ENCODE measurements around the gene DUSP7. TPM values are rescaled to one million over a fixed set of nuclear protein-coding genes. Genes with fewer than 3 reads are reported as not detected.

The DUSP7 gene
- total and polyA plus RNA-seq, 2 donors (not counting 3 experiments of a cell fraction or from before 2014, with no cell fraction given): 29.2 to 37.7 TPM

DNA sequence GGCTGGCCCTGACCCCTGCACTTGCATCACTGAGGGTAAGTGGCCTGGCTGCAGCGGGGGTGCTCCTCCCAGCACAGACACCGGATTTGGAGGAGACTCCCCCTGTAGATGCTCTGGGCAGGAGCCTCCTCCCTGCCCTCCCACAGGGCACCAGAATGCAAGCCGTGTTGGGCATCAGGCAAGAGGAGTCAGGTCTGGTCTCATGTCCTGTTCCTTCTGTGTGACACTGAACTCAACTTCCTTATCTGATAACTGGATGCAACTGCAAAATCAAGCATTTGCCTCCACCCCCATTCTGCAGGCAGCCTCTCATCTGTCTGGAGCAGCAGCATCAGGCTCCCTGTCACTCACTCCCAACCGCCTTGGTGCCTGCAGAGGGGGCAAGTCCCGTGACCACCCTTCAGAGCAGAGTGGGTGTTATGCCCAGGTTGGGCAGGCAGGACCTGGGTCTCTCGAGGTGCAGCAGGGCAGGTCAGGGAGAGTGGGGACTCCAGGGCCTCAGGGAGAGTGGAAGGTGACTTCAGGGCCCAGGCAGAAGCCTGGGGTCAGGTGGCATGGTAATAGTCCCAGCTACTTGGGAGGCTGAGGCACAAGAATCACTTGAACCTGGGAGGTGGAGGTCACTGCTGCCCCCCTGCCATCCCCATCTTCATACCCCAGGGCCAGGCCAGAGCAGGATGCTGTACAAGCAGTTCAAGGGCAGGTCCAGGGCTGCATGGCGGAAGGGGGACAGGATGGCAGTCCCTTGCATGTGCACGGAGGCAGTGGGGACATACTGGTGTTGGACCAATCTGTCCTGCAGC, 50.2 kb downstream of the DUSP7 start:
- Histone ChIP-seq H3K9me1 (replicated peaks; ENCODE audit: control insufficient read depth, extremely low read depth, insufficient read depth, low read length) (no peaks in the 10 kb centered on the region), H3K27me3 (ENCODE audit: control insufficient read depth in 2 of 2, insufficient read depth in 2 of 2, low read length in 2 of 2) (no peaks in the 10 kb centered on the region), H3K27ac (ENCODE audit: insufficient read depth, low read depth, low read length) (no peak overlapping the region), H3K9ac (replicated peaks; ENCODE audit: extremely low read depth, insufficient read depth, low read length) (no peak overlapping the region), H3K36me3 (ENCODE audit: control insufficient read depth in 2 of 2, extremely low read depth in 1 of 2, insufficient read depth in 2 of 2, low read length in 2 of 2) (no peaks in the 10 kb centered on the region), H3K79me2 (ENCODE audit: control insufficient read depth, insufficient read depth, low read length) (no peaks in the 10 kb centered on the region), H3K4me2 (ENCODE audit: insufficient read depth, low read length) (no peak overlapping the region), H3K4me1 (ENCODE audit: control insufficient read depth, extremely low read depth, insufficient read depth, low read length) (peaks cover 8% of the 10 kb centered on the region), H4K20me1 (replicated peaks; ENCODE audit: control insufficient read depth, extremely low read depth, insufficient read depth, low read length) (no peaks in the 10 kb centered on the region), H3K4me3 (replicated peaks in 1 of 3; ENCODE audit: insufficient read depth in 1 of 3, low read depth in 1 of 3, low read length in 3 of 3) (no peak overlapping the region), H2AFZ (ENCODE audit: low read depth, low read length) (peak overlapping the region; percentile 18), H3K9me3 (replicated peaks; ENCODE audit: control insufficient read depth, insufficient read depth, low read length) (no peaks in the 10 kb centered on the region)
- intact Hi-C loops (cut with micrococcal nuclease) (loop anchor here (2.0 kb wide), 1 partner anchor 41 kb away; no protein-coding TSS in a partner anchor), dilution Hi-C loops (cut with MboI; ENCODE audit: extremely low pct_ligation_motif_present, low sequenced_read_pairs) (no loop called here)
- CTCF ChIA-PET: interaction anchor here (0.8 to 10.4 kb wide), 7 partner anchors 10 to 148 kb away, joined by 3 to 260 read pairs (median 14); partner anchors contain the start of genes DUSP7 and POC1A
- POLR2A ChIA-PET: no interaction called here
- FAIRE-seq: no peak
- DNase-seq (ENCODE audit: low read depth, low spot score): no peak
- no TSS peak for BruUV-seq (replicated peaks)
- TF ChIP-seq GATA2 (IDR thresholded peaks at IDR 0.05; ENCODE audit: insufficient read depth, insufficient read length, low read depth, low read length): no peak

DNA sequence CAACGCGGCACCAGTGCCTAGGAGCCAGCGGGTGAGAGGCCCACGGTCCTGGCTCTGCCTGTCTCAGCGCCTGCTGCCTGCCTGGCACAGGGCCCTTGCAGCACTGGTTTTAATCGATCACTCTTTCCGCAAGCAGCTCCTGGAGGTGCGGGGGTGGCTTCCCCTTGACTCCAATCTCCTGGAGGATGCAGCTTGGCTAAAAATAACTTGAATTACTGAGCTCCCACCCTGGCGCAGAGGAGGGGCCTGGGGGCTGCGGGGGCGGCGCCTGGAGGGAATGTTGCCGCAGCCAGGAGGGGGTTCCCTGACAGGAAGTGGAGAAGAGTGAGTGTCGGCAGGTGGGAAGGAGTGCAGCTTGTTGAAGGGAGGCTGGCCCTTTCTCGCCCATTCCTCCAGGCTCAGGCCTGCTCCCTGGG, 50.8 kb downstream of the DUSP7 start:
- Histone ChIP-seq H3K4me3 (replicated peaks in 1 of 3; ENCODE audit: insufficient read depth in 1 of 3, low read depth in 1 of 3, low read length in 3 of 3) (no peak overlapping the region), H3K4me1 (ENCODE audit: control insufficient read depth, extremely low read depth, insufficient read depth, low read length) (peaks cover 8% of the 10 kb centered on the region), H3K4me2 (ENCODE audit: insufficient read depth, low read length) (no peak overlapping the region), H3K9me3 (replicated peaks; ENCODE audit: control insufficient read depth, insufficient read depth, low read length) (no peaks in the 10 kb centered on the region), H4K20me1 (replicated peaks; ENCODE audit: control insufficient read depth, extremely low read depth, insufficient read depth, low read length) (no peaks in the 10 kb centered on the region), H2AFZ (ENCODE audit: low read depth, low read length) (peak overlapping the region; percentile 58), H3K9me1 (replicated peaks; ENCODE audit: control insufficient read depth, extremely low read depth, insufficient read depth, low read length) (no peaks in the 10 kb centered on the region), H3K27ac (ENCODE audit: insufficient read depth, low read depth, low read length) (no peak overlapping the region), H3K9ac (replicated peaks; ENCODE audit: extremely low read depth, insufficient read depth, low read length) (no peak overlapping the region), H3K79me2 (ENCODE audit: control insufficient read depth, insufficient read depth, low read length) (no peaks in the 10 kb centered on the region), H3K36me3 (ENCODE audit: control insufficient read depth in 2 of 2, extremely low read depth in 1 of 2, insufficient read depth in 2 of 2, low read length in 2 of 2) (no peaks in the 10 kb centered on the region), H3K27me3 (ENCODE audit: control insufficient read depth in 2 of 2, insufficient read depth in 2 of 2, low read length in 2 of 2) (no peaks in the 10 kb centered on the region)
- POLR2A ChIA-PET: no interaction called here
- FAIRE-seq: no peak
- no TSS peak for BruUV-seq (replicated peaks)
- intact Hi-C loops (cut with micrococcal nuclease): no loop called here
- CTCF ChIA-PET: interaction anchor here (0.8 to 10.4 kb wide), 7 partner anchors 10 to 149 kb away, joined by 3 to 260 read pairs (median 14); partner anchors contain the start of genes DUSP7 and POC1A
- peak; percentile 53 for DNase-seq (ENCODE audit: low read depth, low spot score)
- dilution Hi-C loops (cut with MboI; ENCODE audit: extremely low pct_ligation_motif_present, low sequenced_read_pairs): no loop called here
- no peak for TF ChIP-seq GATA2 (IDR thresholded peaks at IDR 0.05; ENCODE audit: insufficient read depth, insufficient read length, low read depth, low read length)
- TF ChIP-seq POLR2AphosphoS5 (IDR thresholded peaks at IDR 0.05; ENCODE audit: insufficient read depth, low read depth, low read length): no peak
- no peak for TF ChIP-seq JUN (IDR thresholded peaks at IDR 0.05; ENCODE audit: borderline replicate concordance, insufficient read depth, insufficient read length, low read depth)
- no peak for TF ChIP-seq MYC (IDR thresholded peaks at IDR 0.05; ENCODE audit: low read depth, low read length)
- TF ChIP-seq, protein P1, sequence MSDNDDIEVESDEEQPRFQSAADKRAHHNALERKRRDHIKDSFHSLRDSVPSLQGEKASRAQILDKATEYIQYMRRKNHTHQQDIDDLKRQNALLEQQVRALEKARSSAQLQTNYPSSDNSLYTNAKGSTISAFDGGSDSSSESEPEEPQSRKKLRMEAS (IDR thresholded peaks at IDR 0.05; ENCODE audit: insufficient read depth, insufficient read length): no peak
- TF ChIP-seq, protein P2, sequence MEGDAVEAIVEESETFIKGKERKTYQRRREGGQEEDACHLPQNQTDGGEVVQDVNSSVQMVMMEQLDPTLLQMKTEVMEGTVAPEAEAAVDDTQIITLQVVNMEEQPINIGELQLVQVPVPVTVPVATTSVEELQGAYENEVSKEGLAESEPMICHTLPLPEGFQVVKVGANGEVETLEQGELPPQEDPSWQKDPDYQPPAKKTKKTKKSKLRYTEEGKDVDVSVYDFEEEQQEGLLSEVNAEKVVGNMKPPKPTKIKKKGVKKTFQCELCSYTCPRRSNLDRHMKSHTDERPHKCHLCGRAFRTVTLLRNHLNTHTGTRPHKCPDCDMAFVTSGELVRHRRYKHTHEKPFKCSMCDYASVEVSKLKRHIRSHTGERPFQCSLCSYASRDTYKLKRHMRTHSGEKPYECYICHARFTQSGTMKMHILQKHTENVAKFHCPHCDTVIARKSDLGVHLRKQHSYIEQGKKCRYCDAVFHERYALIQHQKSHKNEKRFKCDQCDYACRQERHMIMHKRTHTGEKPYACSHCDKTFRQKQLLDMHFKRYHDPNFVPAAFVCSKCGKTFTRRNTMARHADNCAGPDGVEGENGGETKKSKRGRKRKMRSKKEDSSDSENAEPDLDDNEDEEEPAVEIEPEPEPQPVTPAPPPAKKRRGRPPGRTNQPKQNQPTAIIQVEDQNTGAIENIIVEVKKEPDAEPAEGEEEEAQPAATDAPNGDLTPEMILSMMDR (IDR thresholded peaks at IDR 0.05; ENCODE audit: extremely low read depth in 1 of 2, insufficient read depth in 1 of 2, low read depth in 1 of 2, low read length in 2 of 2): no peak
- no peak for TF ChIP-seq FOS (IDR thresholded peaks at IDR 0.05; ENCODE audit: borderline replicate concordance, insufficient read depth, low read length)
- no peak for TF ChIP-seq POLR2A (IDR thresholded peaks at IDR 0.05; ENCODE audit: low read depth, low read length)
- no peak for TF ChIP-seq EZH2 (IDR thresholded peaks at IDR 0.05; ENCODE audit: borderline replicate concordance, low read depth, low read length, severe bottlenecking)
